GM12872 (cell line): ENCODE results near the gene PLXDC2.

Experiments
- CTCF ChIP-seq: IDR thresholded peaks from 3 replicates; pipeline ENCODE4 v1.5.1; 2011; ENCODE audit warnings: low read depth, mild to moderate bottlenecking, low read length, moderate library complexity; ENCODE audit not compliant: insufficient read depth

Gene PLXDC2

GRCh38 chr10:20237091-20237570, 420.9 kb downstream of the PLXDC2 start:
- no peak for TF ChIP-seq CTCF

DNA sequence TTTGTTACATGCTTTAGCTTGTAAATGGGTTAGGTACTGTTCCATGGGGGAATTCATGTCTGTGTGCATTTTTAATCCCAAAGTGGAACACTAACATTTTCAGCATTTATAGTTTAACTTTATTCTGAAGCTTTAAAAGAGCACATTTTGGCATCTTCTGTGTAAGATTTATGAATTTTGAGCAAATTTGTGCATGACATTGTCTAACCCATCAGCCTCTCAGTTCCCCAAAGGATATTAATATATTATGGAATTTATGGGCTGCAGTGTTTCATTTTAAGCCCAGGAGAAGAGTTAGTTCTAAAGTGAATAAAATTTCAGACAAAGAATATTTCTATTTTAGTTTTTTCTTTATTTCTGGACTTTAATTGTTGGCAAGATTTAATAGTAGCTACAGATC, 421.4 kb downstream of the PLXDC2 start:
- TF ChIP-seq CTCF, result no peak

DNA sequence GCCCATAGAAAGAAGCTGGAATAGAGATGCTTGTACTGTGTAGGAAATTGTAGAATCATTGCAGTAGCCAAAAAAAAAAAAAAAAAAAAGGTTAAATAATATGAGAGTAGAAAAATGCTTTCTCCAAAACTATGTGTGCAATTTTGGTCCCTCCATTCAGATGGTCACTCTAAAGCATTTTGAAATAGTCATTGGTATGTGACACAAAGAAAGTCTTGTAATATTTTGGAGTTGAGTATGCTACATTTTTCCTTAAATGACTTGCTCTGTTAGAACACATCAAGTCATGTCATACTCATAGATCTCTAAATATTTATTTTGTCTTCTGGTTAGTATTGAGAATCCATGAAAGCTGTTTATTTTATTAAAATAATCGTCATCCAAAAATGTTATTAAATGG, 424.4 kb downstream of the PLXDC2 start:
- no peak for TF ChIP-seq CTCF

DNA sequence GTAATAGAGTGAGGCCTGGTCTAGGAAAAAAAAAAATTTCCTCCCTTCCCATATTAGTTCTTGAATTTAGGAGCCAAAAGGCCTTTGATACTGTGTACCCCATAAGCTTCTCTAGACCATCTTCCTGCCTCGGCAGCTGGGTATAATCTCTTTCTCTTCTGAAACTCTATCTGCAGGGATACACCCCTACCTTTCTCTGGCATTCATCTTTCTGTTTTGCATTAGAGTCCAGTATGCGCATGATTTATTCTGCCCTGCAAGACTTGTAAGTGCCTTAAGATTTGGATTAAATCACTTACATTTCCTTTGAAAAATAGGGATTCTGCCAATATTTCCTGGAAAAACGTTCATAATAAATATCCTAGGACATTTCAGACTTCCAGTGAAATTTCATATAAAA, 431.2 kb downstream of the PLXDC2 start:
- TF ChIP-seq CTCF, result no peak

DNA sequence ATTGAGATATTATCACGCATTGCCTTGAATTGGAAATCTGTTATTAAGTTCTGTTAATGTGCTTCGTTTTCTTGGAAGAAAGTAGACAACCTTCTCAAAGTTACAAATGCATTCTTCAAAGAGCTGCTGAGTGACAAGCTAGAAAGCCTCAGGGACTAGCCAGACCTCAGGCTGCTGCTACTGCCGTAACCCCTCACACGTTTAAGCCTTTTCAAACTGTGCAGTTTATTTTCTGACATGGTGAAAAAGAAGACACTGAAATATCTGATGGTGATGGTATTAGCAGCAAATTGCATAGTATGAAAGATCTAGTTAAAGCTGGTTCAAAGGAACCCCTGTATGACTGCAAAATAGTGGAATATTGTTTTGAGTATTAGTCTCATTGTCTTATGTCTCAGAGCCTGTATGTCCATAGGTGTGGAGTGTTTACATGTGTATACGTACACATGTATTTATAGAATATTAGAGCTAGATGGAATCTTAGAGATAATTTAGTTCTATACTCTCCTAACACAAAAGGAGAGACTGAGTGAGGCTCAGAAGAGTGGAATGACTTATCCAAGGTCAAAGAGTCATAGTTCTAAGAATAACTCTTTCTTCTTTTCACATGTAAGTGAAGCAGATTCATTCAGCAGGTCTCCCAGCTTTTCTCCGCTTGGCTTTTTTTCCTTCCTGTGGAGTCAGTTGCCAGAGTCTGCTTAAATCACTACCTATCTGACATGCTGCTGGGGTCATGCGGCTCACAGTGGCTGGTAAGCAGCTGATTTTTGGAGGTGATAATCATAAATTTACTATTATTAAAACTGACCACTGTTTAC, 431.9 kb downstream of the PLXDC2 start:
- no peak for TF ChIP-seq CTCF

DNA sequence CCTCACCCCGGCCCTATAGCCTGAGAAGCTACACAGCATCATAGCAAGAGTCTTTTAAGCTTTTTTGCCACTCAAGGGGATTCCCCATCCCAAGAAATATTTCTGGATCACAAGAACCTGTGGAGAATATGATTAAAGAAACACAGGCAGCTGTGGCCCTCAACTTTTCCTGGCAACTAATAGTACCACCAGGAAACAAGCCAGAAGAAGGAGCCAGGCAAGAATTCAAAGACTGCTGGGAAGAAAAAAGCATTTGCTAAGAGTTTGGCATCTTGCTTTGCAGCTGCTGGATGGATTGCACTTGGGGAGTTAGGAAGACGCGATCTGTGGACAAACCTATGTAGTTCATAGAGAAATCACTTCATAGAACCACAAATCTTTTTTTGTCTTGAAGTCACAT, 437.8 kb downstream of the PLXDC2 start:
- TF ChIP-seq CTCF, result no peak

- no peak for TF ChIP-seq CTCF
These were observed 438.3 kb downstream of the PLXDC2 start for GRCh38 chr10:20254497-20254896.
